GM10266 (cell line): Measurements from ENCODE around the gene BCAP31.
A peak's percentile ranks its signal among the peaks of the same experiment; 100 is the strongest.

Source experiments
- DNase-seq: peaks from one replicate; pipeline ENCODE4 v3.0.0; 2012; ENCODE audit errors: extremely low spot score
- CTCF ChIP-seq: IDR thresholded peaks from 2 replicates; pipeline ENCODE4 v1.5.1; 2012; ENCODE audit warnings: mild to moderate bottlenecking, low read depth; ENCODE audit not compliant: control insufficient read depth, insufficient read depth; ENCODE audit errors: missing control alignments

Gene BCAP31

DNA sequence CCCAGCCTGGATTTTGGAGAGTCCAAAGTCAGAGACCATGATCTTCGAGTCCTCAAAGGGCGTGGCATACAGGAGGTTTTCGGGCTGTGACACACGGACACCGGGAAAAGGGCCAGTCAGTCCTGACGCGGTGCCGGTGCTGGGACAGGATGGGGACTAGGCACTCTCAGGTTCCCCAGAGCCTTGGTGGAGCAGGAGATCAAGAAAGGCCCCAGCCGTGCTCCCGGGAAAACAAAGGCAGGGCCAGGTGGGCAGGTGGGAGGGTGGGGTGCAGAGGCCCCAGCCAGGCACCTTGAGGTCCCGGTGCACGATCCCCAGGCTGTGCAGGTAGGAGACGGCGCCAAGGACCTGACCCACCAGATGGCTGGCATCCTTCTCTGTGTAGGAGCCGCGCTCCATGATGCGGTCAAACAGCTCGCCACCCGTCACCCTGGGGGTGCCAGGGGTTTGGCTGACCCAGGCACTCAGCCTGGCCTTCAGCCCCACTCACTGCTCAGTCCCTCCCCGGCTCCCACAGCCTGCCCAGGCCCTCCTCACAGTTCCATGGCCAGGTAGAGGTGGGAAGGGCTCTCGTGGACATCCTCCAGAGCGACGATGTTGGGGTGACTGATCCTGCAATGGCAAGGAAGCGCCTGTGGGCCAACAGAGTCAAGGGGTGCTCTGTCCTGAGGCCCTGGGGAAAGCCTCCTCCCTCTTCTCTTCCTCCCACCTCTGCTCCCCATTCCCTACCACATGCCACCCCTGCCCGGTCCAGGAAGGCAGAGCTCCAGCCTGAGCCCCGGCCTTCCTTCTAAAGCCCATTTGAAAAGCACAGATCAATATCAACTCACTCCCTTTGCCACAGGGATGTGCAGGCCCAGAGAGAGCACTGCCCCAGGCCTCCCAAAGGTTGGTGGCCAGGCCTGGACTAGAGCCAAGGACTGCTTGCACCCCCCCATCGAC is 52.3 kb downstream of the BCAP31 start:
- no peak for DNase-seq
- no peak for TF ChIP-seq CTCF

- no peak for TF ChIP-seq CTCF
- no peak for DNase-seq
Observed at GRCh38 chrX:153670748-153671588, 53.2 kb downstream of the BCAP31 start.

- DNase-seq = no peak
- no peak for TF ChIP-seq CTCF
Observed at GRCh38 chrX:153669901-153670731, 54.1 kb downstream of the BCAP31 start.

DNA sequence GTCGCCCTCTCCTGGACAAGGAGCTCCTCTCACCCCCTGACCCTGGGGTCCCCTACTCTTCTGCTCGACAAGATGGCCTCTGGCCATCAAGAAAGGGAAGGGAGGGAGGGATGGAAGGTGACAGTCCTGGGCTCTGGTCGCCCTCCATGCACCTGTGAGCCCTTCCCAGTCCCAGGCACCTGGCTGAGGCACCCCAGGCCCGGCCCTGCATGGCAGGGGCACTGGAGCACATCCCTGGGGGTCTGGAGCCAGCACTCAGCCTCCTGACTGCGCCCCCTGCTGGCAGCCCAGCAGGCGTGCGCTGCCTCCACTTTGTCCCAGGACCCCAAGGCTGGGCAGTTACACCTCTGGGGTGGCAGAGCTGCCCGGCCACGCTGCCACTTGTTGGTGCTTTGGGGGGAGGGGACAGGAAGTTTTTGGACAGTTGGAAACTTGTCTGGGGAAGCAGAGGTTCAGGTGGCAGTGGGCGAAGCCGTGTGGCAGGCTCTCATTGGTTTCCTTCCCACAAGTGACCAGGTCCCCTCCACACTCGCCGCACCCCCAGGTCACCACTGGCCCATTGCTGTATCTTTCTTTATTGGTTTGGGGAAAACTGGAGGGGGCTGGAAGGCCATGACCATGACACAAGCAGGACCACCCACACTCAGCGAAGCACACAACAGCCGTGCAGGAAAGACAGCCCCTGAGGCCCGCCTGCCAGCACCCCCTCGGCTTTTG is 54.9 kb downstream of the BCAP31 start:
- peak; percentile 71 for DNase-seq
- TF ChIP-seq CTCF = peak; percentile 73

DNA sequence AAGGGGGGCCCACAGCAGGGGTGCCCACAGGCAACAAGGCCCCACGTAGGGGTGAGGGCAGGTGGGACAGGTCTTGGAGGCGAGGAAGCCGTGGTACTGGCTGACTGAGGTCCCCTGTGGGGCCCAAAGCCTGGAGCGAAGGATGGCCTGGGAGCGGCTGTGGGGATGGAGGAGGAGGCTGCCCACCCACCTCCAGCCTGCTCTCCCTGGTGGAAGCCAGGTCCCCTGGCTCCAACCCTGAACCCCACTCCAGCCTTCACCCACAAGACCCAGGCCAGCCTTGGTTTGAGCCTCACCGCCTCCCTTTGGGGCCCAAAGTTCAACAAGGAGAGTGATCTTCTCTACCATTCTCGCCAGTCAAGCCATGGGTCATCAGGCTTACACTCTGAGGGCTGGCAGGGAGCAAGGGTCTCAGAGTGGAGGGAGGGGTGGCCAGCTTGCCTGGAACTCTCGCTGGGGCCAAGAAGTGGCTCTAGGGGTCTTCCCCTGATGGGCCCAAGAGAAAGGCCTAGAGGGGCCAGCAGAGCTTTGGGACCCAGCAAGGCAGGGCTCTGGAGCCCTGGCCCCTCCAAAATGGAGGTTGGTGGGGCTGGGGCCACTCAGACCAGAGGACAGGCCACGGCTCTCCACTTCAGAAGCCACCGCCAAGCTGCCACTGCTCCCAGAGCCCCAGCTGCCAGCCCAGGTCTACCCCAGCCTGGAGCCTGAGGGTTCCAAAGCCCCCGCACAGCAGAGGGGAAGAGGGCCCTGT is 55.6 kb downstream of the BCAP31 start:
- TF ChIP-seq CTCF = no peak
- no peak for DNase-seq

DNA sequence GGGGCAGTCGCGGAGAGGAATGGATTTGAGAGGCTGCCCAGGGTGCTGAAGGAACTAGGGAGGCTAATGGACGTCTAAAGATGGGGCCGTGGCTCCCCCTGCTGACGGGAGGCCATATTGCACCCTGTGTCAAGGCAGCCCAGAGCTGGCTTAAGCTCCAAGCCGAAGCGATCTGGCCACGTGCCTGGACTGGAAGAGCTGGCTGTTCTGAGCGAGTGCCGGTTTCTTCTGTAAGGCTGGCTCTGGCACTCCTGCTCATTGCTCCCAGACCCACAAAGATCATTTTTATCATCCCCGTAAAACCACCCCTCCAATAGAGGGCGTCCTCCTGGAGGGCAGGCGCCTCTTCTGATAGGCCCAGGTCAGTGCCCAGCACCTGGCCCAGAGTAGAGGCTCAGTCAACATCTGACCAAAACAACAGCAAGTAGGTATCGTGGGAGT is 56.2 kb downstream of the BCAP31 start:
- peak; percentile 84 for DNase-seq
- TF ChIP-seq CTCF = peak; percentile 70
